Caco-2 (cell line): ENCODE measurements around the gene FAM186B. TPM values are rescaled to one million over a fixed set of nuclear protein-coding genes. Genes with fewer than 3 reads are reported as not detected.
A peak's percentile ranks its signal among the peaks of the same experiment; 100 is the strongest.

Experiments used
- BruUV-seq: library from RNA; stranded (reverse); fragments of 400-500 nt; replicated peaks from 2 replicates; lab custom pipeline; 2021; lab: Mats Ljungman, UMichigan
- CTCF ChIA-PET: fragments of 300-600 bp; sonication (Branson Sonifier 250); formaldehyde crosslinking; loops from one replicate; lab custom pipeline; 2022; ENCODE audit warnings: antibody characterized with exemption; lab: Charles Lee
- POLR2A ChIA-PET: fragments of 300-600 bp; sonication (Branson Sonifier 250); formaldehyde crosslinking; loops from one replicate; lab custom pipeline; 2022; ENCODE audit warnings: antibody characterized with exemption; lab: Charles Lee
- DNase-seq, 2 experiments: peaks; one replicate each; pipeline versions ENCODE4 v3.0.0 to v3.0.0-alpha.2; 2020 to 2022
- H3K27me3 ChIP-seq: replicated peaks from 2 replicates; pipeline ENCODE4 v1.6.0; 2011; ENCODE audit warnings: low read length; ENCODE audit not compliant: control insufficient read depth, insufficient read depth
- H3K36me3 ChIP-seq: 2 replicates; pipeline ENCODE4 v1.5.1; 2011; ENCODE audit warnings: low read length; ENCODE audit not compliant: control insufficient read depth, insufficient read depth
- H3K4me1 ChIP-seq: fragments of 250-450 bp; sonication (Bioruptor Pico); 2 replicates; pipeline ENCODE4 v1.5.1; 2020; ENCODE audit warnings: mild to moderate bottlenecking
- H3K4me3 ChIP-seq: 2 replicates; pipeline ENCODE4 v1.5.1; 2011; ENCODE audit warnings: low read depth, mild to moderate bottlenecking, control low read depth, low read length
- H3K9me3 ChIP-seq: fragments of 250-450 bp; sonication (Bioruptor Pico); 2 replicates; pipeline ENCODE4 v1.5.1; 2020; ENCODE audit warnings: mild to moderate bottlenecking, moderate library complexity
- H3K27ac Mint-ChIP-seq: one replicate; pipeline ENCODE4 v1.8.0; 2022; ENCODE audit warnings: mixed read lengths; ENCODE audit not compliant: unreplicated experiment
- H3K27me3 Mint-ChIP-seq: one replicate; pipeline ENCODE4 v1.8.0; 2022; ENCODE audit warnings: mixed read lengths; ENCODE audit not compliant: insufficient read depth, unreplicated experiment
- H3K36me3 Mint-ChIP-seq: one replicate; pipeline ENCODE4 v1.8.0; 2022; ENCODE audit warnings: mild to moderate bottlenecking, mixed read lengths; ENCODE audit not compliant: insufficient read depth, unreplicated experiment
- H3K4me1 Mint-ChIP-seq: one replicate; pipeline ENCODE4 v1.8.0; 2022; ENCODE audit warnings: low read depth, mixed read lengths; ENCODE audit not compliant: unreplicated experiment
- H3K4me3 Mint-ChIP-seq: one replicate; pipeline ENCODE4 v1.8.0; 2022; ENCODE audit warnings: mild to moderate bottlenecking, moderate library complexity, mixed read lengths; ENCODE audit not compliant: unreplicated experiment
- H3K9me3 Mint-ChIP-seq: one replicate; pipeline ENCODE4 v1.8.0; 2022; ENCODE audit warnings: mixed read lengths; ENCODE audit not compliant: unreplicated experiment
- intact Hi-C: fragments of 100-400 bp; cut with micrococcal nuclease; formaldehyde crosslinking; loops from one replicate; pipeline ENCODE4 v1.10.0; 2022; ENCODE audit not compliant: unreplicated experiment
- total RNA-seq: library from RNA; stranded (reverse); gene quantifications from 2 replicates; pipeline ENCODE4 v1.2.3, GENCODE V29; 2022
- TF ChIP-seq, protein P1 (sequence below), 2 experiments: fragments of 200-600 bp in 1 of 2; IDR thresholded peaks; 1 replicate in 1 of 2; 2 replicates in 1 of 2; pipeline versions ENCODE4 v1.5.1 to v1.8.0; 2011 to 2022; ENCODE audit warnings: antibody characterized with exemption in 1 of 2, control low read depth in 1 of 2, inconsistent platforms in 1 of 2, low read depth in 1 of 2, low read length in 1 of 2, mild to moderate bottlenecking in 1 of 2, moderate library complexity in 1 of 2; ENCODE audit not compliant: insufficient read depth in 1 of 2, severe bottlenecking in 1 of 2, unreplicated experiment in 1 of 2

The FAM186B gene
- total RNA-seq, 1 experiment from 2014 or later, result 2.2 TPM

GRCh38 chr12:49599961-49600360 lies 5.5 kb downstream of the FAM186B start:
- ChIA-PET CTCF (interaction anchor here (0.6 kb wide), 1 partner anchor 12 kb away, joined by 3 read pairs; no protein-coding TSS in a partner anchor), POLR2A (interaction anchor here (0.9 kb wide), 1 partner anchor 334 kb away, joined by 3 read pairs; no protein-coding TSS in a partner anchor)
- Histone ChIP-seq H3K4me3 (no peak overlapping the region), H3K4me1 (no peaks in the 10 kb centered on the region), H3K36me3 (no peaks in the 10 kb centered on the region; the same call in 1 of the 2 replicates), H3K27me3 (no peaks in the 10 kb centered on the region), H3K9me3 (no peaks in the 10 kb centered on the region)
- no peaks in the 10 kb centered on the region for H3K27me3 Mint-ChIP-seq
- H3K4me3 Mint-ChIP-seq, result no peak overlapping the region
- no TSS peak for BruUV-seq
- H3K36me3 Mint-ChIP-seq, result peaks cover 18% of the 10 kb centered on the region
- H3K27ac Mint-ChIP-seq, result no peak overlapping the region
- no peaks in the 10 kb centered on the region for H3K9me3 Mint-ChIP-seq
- intact Hi-C loops, result no loop called here
- H3K4me1 Mint-ChIP-seq, result no peaks in the 10 kb centered on the region
- TF ChIP-seq, protein P1, sequence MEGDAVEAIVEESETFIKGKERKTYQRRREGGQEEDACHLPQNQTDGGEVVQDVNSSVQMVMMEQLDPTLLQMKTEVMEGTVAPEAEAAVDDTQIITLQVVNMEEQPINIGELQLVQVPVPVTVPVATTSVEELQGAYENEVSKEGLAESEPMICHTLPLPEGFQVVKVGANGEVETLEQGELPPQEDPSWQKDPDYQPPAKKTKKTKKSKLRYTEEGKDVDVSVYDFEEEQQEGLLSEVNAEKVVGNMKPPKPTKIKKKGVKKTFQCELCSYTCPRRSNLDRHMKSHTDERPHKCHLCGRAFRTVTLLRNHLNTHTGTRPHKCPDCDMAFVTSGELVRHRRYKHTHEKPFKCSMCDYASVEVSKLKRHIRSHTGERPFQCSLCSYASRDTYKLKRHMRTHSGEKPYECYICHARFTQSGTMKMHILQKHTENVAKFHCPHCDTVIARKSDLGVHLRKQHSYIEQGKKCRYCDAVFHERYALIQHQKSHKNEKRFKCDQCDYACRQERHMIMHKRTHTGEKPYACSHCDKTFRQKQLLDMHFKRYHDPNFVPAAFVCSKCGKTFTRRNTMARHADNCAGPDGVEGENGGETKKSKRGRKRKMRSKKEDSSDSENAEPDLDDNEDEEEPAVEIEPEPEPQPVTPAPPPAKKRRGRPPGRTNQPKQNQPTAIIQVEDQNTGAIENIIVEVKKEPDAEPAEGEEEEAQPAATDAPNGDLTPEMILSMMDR (IDR thresholded peaks at IDR 0.05; ENCODE audit: insufficient read depth in 1 of 2, low read depth in 1 of 2, low read length in 1 of 2, severe bottlenecking in 1 of 2, unreplicated experiment in 1 of 2), result no peak
- no peak for DNase-seq

- TF ChIP-seq, protein P1 (IDR thresholded peaks at IDR 0.05; ENCODE audit: insufficient read depth in 1 of 2, low read depth in 1 of 2, low read length in 1 of 2, severe bottlenecking in 1 of 2, unreplicated experiment in 1 of 2), result no peak
- Histone ChIP-seq H3K36me3 (no peaks in the 10 kb centered on the region; the same call in 1 of the 2 replicates), H3K4me3 (no peak overlapping the region), H3K9me3 (no peaks in the 10 kb centered on the region), H3K4me1 (no peaks in the 10 kb centered on the region), H3K27me3 (no peaks in the 10 kb centered on the region)
- no peak overlapping the region for H3K4me3 Mint-ChIP-seq
- H3K9me3 Mint-ChIP-seq, result no peaks in the 10 kb centered on the region
- H3K27ac Mint-ChIP-seq, result peak overlapping the region; percentile 3
- H3K27me3 Mint-ChIP-seq, result no peaks in the 10 kb centered on the region
- no peak for DNase-seq
- no peaks in the 10 kb centered on the region for H3K4me1 Mint-ChIP-seq
- H3K36me3 Mint-ChIP-seq, result peaks cover 18% of the 10 kb centered on the region
- ChIA-PET CTCF (interaction anchor here (2.6 kb wide), 1 partner anchor 18 kb away, joined by 5 read pairs; no protein-coding TSS in a partner anchor), POLR2A (no interaction called here)
- BruUV-seq, result no TSS peak
- intact Hi-C loops, result no loop called here
These were observed 6.9 kb downstream of the FAM186B start for GRCh38 chr12:49598527-49598926.

DNA sequence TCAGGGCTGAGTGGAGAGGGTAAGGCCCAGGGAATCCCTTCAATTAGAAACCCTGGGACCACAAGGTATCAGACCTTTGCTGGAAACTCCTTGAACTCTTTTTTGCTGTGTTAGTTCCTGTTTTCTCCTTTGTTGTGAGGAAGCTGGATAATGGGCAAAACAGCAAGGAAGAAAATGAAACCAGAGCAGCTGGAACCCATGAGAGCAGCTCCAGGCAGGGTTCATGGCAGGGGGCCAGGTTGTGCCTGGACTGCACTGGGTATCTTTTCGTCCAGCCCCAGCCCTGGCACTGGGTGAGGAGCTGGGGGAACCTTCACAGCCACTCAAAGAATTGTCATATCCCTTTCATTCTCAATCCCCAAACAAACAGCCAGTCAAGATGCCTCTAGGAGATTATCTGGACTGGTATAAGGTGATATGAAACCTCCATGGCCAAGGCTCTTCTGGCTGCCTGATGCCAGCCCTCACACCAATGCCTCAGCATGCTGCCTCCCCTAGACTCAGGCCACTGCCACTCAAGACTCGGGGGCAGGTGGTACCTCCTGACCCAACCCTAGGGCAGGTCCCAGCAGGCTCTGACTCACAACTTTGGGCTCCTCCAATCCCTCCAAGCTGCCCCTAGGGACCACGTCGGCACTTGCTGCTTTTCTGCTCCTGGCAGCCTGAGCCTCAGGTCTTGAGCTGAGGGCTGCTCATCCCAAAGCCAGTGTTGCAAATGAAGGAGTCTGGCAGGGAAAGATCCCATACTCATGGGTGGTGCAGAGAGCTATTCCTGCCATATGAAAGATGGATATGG lies 16.5 kb downstream of the FAM186B start:
- H3K9me3 ChIP-seq, result no peaks in the 10 kb centered on the region
- BruUV-seq, result no TSS peak
- no peaks in the 10 kb centered on the region for H3K27me3 ChIP-seq
- Mint-ChIP-seq H3K4me1 (no peaks in the 10 kb centered on the region), H3K36me3 (peaks cover 11% of the 10 kb centered on the region), H3K27ac (no peak overlapping the region), H3K4me3 (no peak overlapping the region), H3K9me3 (peaks cover 12% of the 10 kb centered on the region), H3K27me3 (no peaks in the 10 kb centered on the region)
- CTCF ChIA-PET, result interaction anchor here (0.5 to 1.1 kb wide), 2 partner anchors 16 to 230 kb away, joined by 3 read pairs; partner anchors contain the start of gene FAM186B
- intact Hi-C loops, result no loop called here
- no peak for DNase-seq
- TF ChIP-seq, protein P1 (IDR thresholded peaks at IDR 0.05; ENCODE audit: insufficient read depth in 1 of 2, low read depth in 1 of 2, low read length in 1 of 2, severe bottlenecking in 1 of 2, unreplicated experiment in 1 of 2), result no peak
- no peaks in the 10 kb centered on the region for H3K4me1 ChIP-seq
- no peak overlapping the region for H3K4me3 ChIP-seq
- POLR2A ChIA-PET, result no interaction called here
- H3K36me3 ChIP-seq, result peaks cover under 1% of the 10 kb centered on the region; the same call in 1 of the 2 replicates
